ENCODE results near the gene CNN2. TPM values are rescaled to one million over a fixed set of nuclear protein-coding genes. Genes with fewer than 3 reads are reported as not detected.

Gene CNN2
- total and polyA plus RNA-seq, 2 of the 8 experiments (the other 6 are each of a cell fraction or from before 2014, with no cell fraction given), result 189 to 551 TPM

- H2AFZ ChIP-seq (ENCODE audit: low read length), result no peak overlapping the region
- H3K56ac ChIP-seq (replicated peaks; ENCODE audit: insufficient read length, low read depth, low read length), result no peak overlapping the region
- no peaks in the 10 kb centered on the region for H3K79me2 ChIP-seq (ENCODE audit: control insufficient read depth in 1 of 2, insufficient read depth in 2 of 2, low read length in 2 of 2)
- ChIA-PET POLR2A (ENCODE audit: partially characterized antibody) (interaction anchor here (1.7 kb wide), 1 partner anchor 12 kb away, joined by 8 read pairs; no protein-coding TSS in a partner anchor), CTCF (ENCODE audit: partially characterized antibody) (interaction anchor here (0.5 to 8.9 kb wide), 4 partner anchors 11 to 295 kb away, joined by 3 to 54 read pairs (median 7); partner anchors contain the start of gene ARHGAP45)
- H2BK12ac ChIP-seq (ENCODE audit: low read depth, low read length), result no peak overlapping the region
- H3K27me3 ChIP-seq (replicated peaks in 1 of 4; ENCODE audit: control insufficient read depth in 3 of 4, extremely low read depth in 1 of 4, insufficient read depth in 3 of 4, low read length in 3 of 4), result no peaks in the 10 kb centered on the region
- peaks cover 0 to 47% (median 7%) of the 10 kb centered on the region in 4 experiments; a peak in 3 of 8 replicates for H3K36me3 ChIP-seq (ENCODE audit: control insufficient read depth in 2 of 4, insufficient read depth in 4 of 4, low read length in 3 of 4)
- WGBS, 2 experiments (ENCODE audit: extremely low coverage in 1 of 2, insufficient coverage in 1 of 2, insufficient read length in 1 of 2, insufficient replicate concordance in 2 of 2, low coverage in 1 of 2, low lambda C conversion rate in 2 of 2, missing lambda C conversion rate in 1 of 2), result 80% methylated on average over 16 of the region's 16 CpGs; no CpG with 5 or more reads in 1 of the 2 experiments
- no peak overlapping the region for H2AK5ac ChIP-seq (ENCODE audit: low read depth, low read length)
- H3K27ac ChIP-seq (ENCODE audit: low read depth, low read length), result no peak overlapping the region
- FAIRE-seq, result no peak
- no peak overlapping the region for H3K9ac ChIP-seq (replicated peaks in 1 of 4; ENCODE audit: extremely low read depth in 1 of 4, low read depth in 3 of 4, low read length in 3 of 4)
- H3K23me2 ChIP-seq (ENCODE audit: low read depth, low read length), result no peaks in the 10 kb centered on the region
- no peaks in the 10 kb centered on the region for H3K9me3 ChIP-seq (ENCODE audit: insufficient read depth in 2 of 2, low read depth in 1 of 2, low read length in 1 of 2)
- H3K4me1 ChIP-seq (replicated peaks in 1 of 4; ENCODE audit: control insufficient read depth in 3 of 4, insufficient read depth in 4 of 4, low read length in 3 of 4), result peaks cover 0 to 5% (median 0%) of the 10 kb centered on the region in 4 experiments; a peak in 3 of 7 replicates
- DNase-seq (ENCODE audit: low read depth in 1 of 2, low spot score in 2 of 2), result no peak
- no peak overlapping the region for H2BK120ac ChIP-seq (replicated peaks; ENCODE audit: low read depth, low read length)
- peaks cover 5% of the 10 kb centered on the region for H3K79me1 ChIP-seq (ENCODE audit: low read depth, low read length)
- no peak overlapping the region for H4K5ac ChIP-seq (ENCODE audit: insufficient read length, low read depth, low read length)
- no peak overlapping the region for H3K18ac ChIP-seq (ENCODE audit: extremely low read depth, low read length)
- no peak overlapping the region for H3K4me3 ChIP-seq (ENCODE audit: extremely low read depth in 1 of 4, insufficient read depth in 2 of 4, low read depth in 3 of 4, low read length in 4 of 4)
- H2BK5ac ChIP-seq (ENCODE audit: low read depth, low read length), result no peak overlapping the region
- H4K91ac ChIP-seq (replicated peaks; ENCODE audit: insufficient read length, low read length), result no peak overlapping the region
- H2BK15ac ChIP-seq (ENCODE audit: low read length), result no peak overlapping the region
- H3K14ac ChIP-seq (ENCODE audit: insufficient read length), result no peak overlapping the region
- no peak overlapping the region for H3K4ac ChIP-seq (replicated peaks; ENCODE audit: insufficient read length, low read depth, low read length)
- H4K20me1 ChIP-seq (replicated peaks in 1 of 2; ENCODE audit: control insufficient read depth in 1 of 2, insufficient read depth in 2 of 2, low read length in 2 of 2), result peaks cover 1 to 12% of the 10 kb centered on the region in 2 experiments
- H4K8ac ChIP-seq (ENCODE audit: extremely low read depth, insufficient read depth, low read length), result no peak overlapping the region
- H2BK20ac ChIP-seq (ENCODE audit: low read length), result no peak overlapping the region
- H3K4me2 ChIP-seq (ENCODE audit: insufficient read depth in 1 of 2, low read depth in 2 of 2, low read length in 2 of 2), result no peak overlapping the region
- no peak overlapping the region for H3K23ac ChIP-seq (ENCODE audit: insufficient read length)
- TF ChIP-seq CEBPB (IDR thresholded peaks at IDR 0.05; ENCODE audit: low read depth, low read length), result no peak
Observed at GRCh38 chr19:1076951-1077350, 50.5 kb downstream of the CNN2 start.

All from H1 (cell line).